ENCODE data around the gene CDH12. TPM values are rescaled to one million over a fixed set of nuclear protein-coding genes. Genes with fewer than 3 reads are reported as not detected.

Gene CDH12
- total and polyA plus RNA-seq, 2 experiments from 2014 or later, result not detected

DNA sequence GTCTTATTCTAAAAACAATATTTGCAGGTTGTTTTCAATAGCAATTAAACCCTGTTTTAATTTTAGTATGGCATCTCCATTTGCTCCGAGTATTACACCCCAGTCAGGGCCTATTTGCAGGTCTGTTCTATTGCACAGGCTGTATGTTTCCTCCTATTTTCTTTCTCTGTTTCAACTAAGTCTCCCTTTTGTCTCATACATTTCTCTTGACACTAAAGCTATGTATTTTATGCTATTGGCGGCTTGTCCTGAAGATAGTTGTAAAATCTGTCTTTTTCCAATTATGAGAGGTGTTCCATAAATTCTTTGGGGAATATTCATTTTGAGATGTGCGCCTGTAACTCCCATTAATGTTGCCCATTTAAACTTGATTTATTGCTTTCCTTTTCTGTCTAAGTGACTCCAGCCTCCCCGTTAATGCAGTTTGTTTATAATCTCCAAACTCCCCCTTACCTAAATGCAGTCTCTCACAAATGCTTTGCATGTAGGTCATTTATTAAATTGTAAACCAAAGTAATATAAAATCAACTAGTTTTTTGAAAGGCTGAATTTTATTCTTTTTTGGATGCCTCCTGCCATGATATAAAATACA lies 262.4 kb downstream of the CDH12 start:
- no peak overlapping the region for H3K4me3 ChIP-seq
- no peaks in the 10 kb centered on the region for H3K9me2 ChIP-seq (ENCODE audit: insufficient read depth)
- H3K79me2 ChIP-seq (ENCODE audit: insufficient read depth), result no peaks in the 10 kb centered on the region
- H3K4me1 ChIP-seq (ENCODE audit: insufficient read depth), result no peaks in the 10 kb centered on the region
- H3K9ac ChIP-seq, result no peak overlapping the region
- H3K27ac ChIP-seq, result no peak overlapping the region
- DNase-seq, result no peak
- H3K4me2 ChIP-seq (ENCODE audit: unreplicated experiment), result no peak overlapping the region
- in situ Hi-C loops (cut with MboI), result no loop called here
- 77 to 79% methylated on average over 4 of the region's 4 CpGs for WGBS, 2 experiments (ENCODE audit: low coverage in 1 of 2, low lambda C conversion rate in 2 of 2, missing lambda C conversion rate in 2 of 2)
- H3K27me3 ChIP-seq (replicated peaks; ENCODE audit: insufficient read depth), result no peaks in the 10 kb centered on the region
- H3F3A ChIP-seq (ENCODE audit: insufficient read depth), result no peaks in the 10 kb centered on the region
- H2AFZ ChIP-seq, result no peak overlapping the region
- no peaks in the 10 kb centered on the region for H3K36me3 ChIP-seq (ENCODE audit: low read depth)
- H3K9me3 ChIP-seq (ENCODE audit: low read depth), result no peaks in the 10 kb centered on the region
- no peak for TF ChIP-seq EZH2 (IDR thresholded peaks at IDR 0.05; ENCODE audit: insufficient read depth, poor library complexity, severe bottlenecking)
- TF ChIP-seq EZH2phosphoT487 (IDR thresholded peaks at IDR 0.05; ENCODE audit: insufficient read depth, low read depth), result no peak
- no peaks in the 10 kb centered on the region for H4K20me1 ChIP-seq (ENCODE audit: insufficient read depth)

DNA sequence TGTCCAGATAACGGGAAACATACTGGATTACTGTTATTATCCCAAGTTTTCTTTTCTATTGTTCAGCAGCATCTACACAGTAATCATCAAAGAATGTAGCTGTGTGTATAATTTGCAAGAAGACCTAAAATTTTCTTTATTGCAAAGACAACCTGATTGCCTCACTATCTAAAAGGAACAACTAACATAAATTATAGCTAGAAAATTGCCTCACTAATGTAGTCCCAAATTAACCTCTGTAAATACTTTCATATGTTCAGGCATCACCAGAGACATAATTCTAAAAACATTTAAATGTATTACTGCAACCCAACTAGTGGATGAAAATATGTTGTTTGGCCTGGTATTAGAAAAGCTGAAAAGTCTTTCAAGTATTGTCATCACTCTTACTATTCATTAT lies 275.4 kb downstream of the CDH12 start:
- Histone ChIP-seq H3K9me2 (ENCODE audit: insufficient read depth) (no peaks in the 10 kb centered on the region), H3F3A (ENCODE audit: insufficient read depth) (no peaks in the 10 kb centered on the region), H3K27ac (no peak overlapping the region), H3K36me3 (ENCODE audit: low read depth) (no peaks in the 10 kb centered on the region), H2AFZ (no peak overlapping the region), H3K9me3 (ENCODE audit: low read depth) (no peaks in the 10 kb centered on the region), H3K27me3 (replicated peaks; ENCODE audit: insufficient read depth) (no peaks in the 10 kb centered on the region; the same call in 1 of the 2 replicates), H3K4me3 (no peak overlapping the region), H3K4me2 (ENCODE audit: unreplicated experiment) (no peak overlapping the region), H4K20me1 (ENCODE audit: insufficient read depth) (no peaks in the 10 kb centered on the region), H3K79me2 (ENCODE audit: insufficient read depth) (no peaks in the 10 kb centered on the region), H3K4me1 (ENCODE audit: insufficient read depth) (no peaks in the 10 kb centered on the region), H3K9ac (no peak overlapping the region)
- in situ Hi-C loops (cut with MboI), result no loop called here
- TF ChIP-seq EZH2phosphoT487 (IDR thresholded peaks at IDR 0.05; ENCODE audit: insufficient read depth, low read depth), result no peak
- no peak for TF ChIP-seq EZH2 (IDR thresholded peaks at IDR 0.05; ENCODE audit: insufficient read depth, poor library complexity, severe bottlenecking)
- peak; percentile 8 for DNase-seq
- WGBS, 2 experiments (ENCODE audit: low coverage in 1 of 2, low lambda C conversion rate in 2 of 2, missing lambda C conversion rate in 2 of 2), result 2 to 5% methylated on average over 1 of the region's 1 CpG

- H2AFZ ChIP-seq, result no peak overlapping the region
- no peak for TF ChIP-seq EZH2phosphoT487 (IDR thresholded peaks at IDR 0.05; ENCODE audit: insufficient read depth, low read depth)
- TF ChIP-seq EZH2 (IDR thresholded peaks at IDR 0.05; ENCODE audit: insufficient read depth, poor library complexity, severe bottlenecking), result no peak
- no peaks in the 10 kb centered on the region for H3K79me2 ChIP-seq (ENCODE audit: insufficient read depth)
- no peaks in the 10 kb centered on the region for H3K4me1 ChIP-seq (ENCODE audit: insufficient read depth)
- no peaks in the 10 kb centered on the region for H3F3A ChIP-seq (ENCODE audit: insufficient read depth)
- 71 to 72% methylated on average over 5 of the region's 5 CpGs for WGBS, 2 experiments (ENCODE audit: low coverage in 1 of 2, low lambda C conversion rate in 2 of 2, missing lambda C conversion rate in 2 of 2)
- no peaks in the 10 kb centered on the region; the same call in 1 of the 2 replicates for H3K27me3 ChIP-seq (replicated peaks; ENCODE audit: insufficient read depth)
- H3K9me2 ChIP-seq (ENCODE audit: insufficient read depth), result no peaks in the 10 kb centered on the region
- no peak for DNase-seq
- no peak overlapping the region for H3K27ac ChIP-seq
- in situ Hi-C loops (cut with MboI), result no loop called here
- H3K4me2 ChIP-seq (ENCODE audit: unreplicated experiment), result no peak overlapping the region
- no peak overlapping the region for H3K4me3 ChIP-seq
- no peaks in the 10 kb centered on the region for H4K20me1 ChIP-seq (ENCODE audit: insufficient read depth)
- no peaks in the 10 kb centered on the region for H3K36me3 ChIP-seq (ENCODE audit: low read depth)
- H3K9ac ChIP-seq, result no peak overlapping the region
- no peaks in the 10 kb centered on the region for H3K9me3 ChIP-seq (ENCODE audit: low read depth)
Observed at GRCh38 chr5:22577006-22577405, 276.1 kb downstream of the CDH12 start.

DNA sequence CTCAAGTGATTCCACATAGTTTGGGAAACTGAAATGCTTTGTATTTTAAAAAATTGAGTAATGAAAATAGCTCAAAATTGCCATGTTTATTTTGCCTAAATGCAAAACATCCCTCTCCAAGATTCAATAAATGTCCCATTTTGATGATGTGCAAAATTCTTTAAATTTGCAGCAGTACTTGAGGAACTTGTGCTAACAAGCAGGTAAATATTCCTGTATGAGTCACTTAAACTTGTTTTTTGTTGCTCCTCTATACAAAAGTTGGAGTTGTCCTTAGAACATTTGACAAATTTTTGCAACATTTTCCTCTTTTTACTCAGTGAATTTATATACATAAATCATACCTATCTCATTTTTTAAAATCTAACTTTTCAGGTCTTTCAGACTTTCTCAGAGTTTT lies 280.2 kb downstream of the CDH12 start:
- Histone ChIP-seq H3K4me1 (ENCODE audit: insufficient read depth) (peaks cover 4% of the 10 kb centered on the region; the same call in 1 of the 2 replicates), H3K27ac (no peak overlapping the region), H3K9me2 (ENCODE audit: insufficient read depth) (no peaks in the 10 kb centered on the region), H4K20me1 (ENCODE audit: insufficient read depth) (no peaks in the 10 kb centered on the region), H3K27me3 (replicated peaks; ENCODE audit: insufficient read depth) (no peaks in the 10 kb centered on the region; the same call in 1 of the 2 replicates), H3K9me3 (ENCODE audit: low read depth) (no peaks in the 10 kb centered on the region), H3K9ac (no peak overlapping the region), H3F3A (ENCODE audit: insufficient read depth) (no peaks in the 10 kb centered on the region), H3K79me2 (ENCODE audit: insufficient read depth) (no peaks in the 10 kb centered on the region), H3K4me2 (ENCODE audit: unreplicated experiment) (no peak overlapping the region), H3K36me3 (ENCODE audit: low read depth) (no peaks in the 10 kb centered on the region), H3K4me3 (no peak overlapping the region), H2AFZ (no peak overlapping the region)
- in situ Hi-C loops (cut with MboI), result no loop called here
- no peak for DNase-seq
- TF ChIP-seq EZH2 (IDR thresholded peaks at IDR 0.05; ENCODE audit: insufficient read depth, poor library complexity, severe bottlenecking) (no peak), EZH2phosphoT487 (IDR thresholded peaks at IDR 0.05; ENCODE audit: insufficient read depth, low read depth) (no peak)

DNA sequence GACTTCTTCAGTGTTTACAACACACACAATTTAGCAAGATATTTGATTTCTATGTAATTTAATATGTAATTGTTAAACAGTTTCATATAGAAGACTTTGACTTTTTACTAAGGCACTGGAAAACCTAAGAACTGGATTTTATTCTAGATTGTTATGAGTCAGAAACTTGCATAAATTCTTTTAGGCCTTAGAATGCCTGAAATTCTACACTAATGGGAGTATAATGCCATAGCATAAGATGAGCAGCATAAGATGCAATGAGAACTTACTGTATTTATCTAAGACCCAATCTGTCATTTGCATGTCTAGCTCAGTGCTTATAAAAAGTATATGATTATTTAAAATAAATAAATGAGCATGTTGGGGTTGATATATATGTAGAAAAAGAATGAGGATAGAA lies 285.2 kb downstream of the CDH12 start:
- Histone ChIP-seq H3K4me1 (ENCODE audit: insufficient read depth) (peaks cover 13% of the 10 kb centered on the region), H3K4me2 (ENCODE audit: unreplicated experiment) (no peak overlapping the region), H3K9me3 (ENCODE audit: low read depth) (no peaks in the 10 kb centered on the region), H3F3A (ENCODE audit: insufficient read depth) (no peaks in the 10 kb centered on the region), H2AFZ (no peak overlapping the region), H3K9ac (no peak overlapping the region), H3K27me3 (replicated peaks; ENCODE audit: insufficient read depth) (no peaks in the 10 kb centered on the region; the same call in 1 of the 2 replicates), H4K20me1 (ENCODE audit: insufficient read depth) (no peaks in the 10 kb centered on the region), H3K27ac (no peak overlapping the region), H3K79me2 (ENCODE audit: insufficient read depth) (no peaks in the 10 kb centered on the region), H3K9me2 (ENCODE audit: insufficient read depth) (peaks cover 7% of the 10 kb centered on the region; the same call in 1 of the 2 replicates), H3K36me3 (ENCODE audit: low read depth) (no peaks in the 10 kb centered on the region), H3K4me3 (no peak overlapping the region)
- in situ Hi-C loops (cut with MboI), result no loop called here
- TF ChIP-seq EZH2 (IDR thresholded peaks at IDR 0.05; ENCODE audit: insufficient read depth, poor library complexity, severe bottlenecking) (no peak), EZH2phosphoT487 (IDR thresholded peaks at IDR 0.05; ENCODE audit: insufficient read depth, low read depth) (no peak)
- peak; percentile 25 for DNase-seq
